ENCODE results near the gene TPD52L1. TPM values are rescaled to one million over a fixed set of nuclear protein-coding genes. Genes with fewer than 3 reads are reported as not detected.

TPD52L1 gene
- total and polyA plus RNA-seq, 2 experiments from 2014 or later = 22.8 to 24.0 TPM

DNA sequence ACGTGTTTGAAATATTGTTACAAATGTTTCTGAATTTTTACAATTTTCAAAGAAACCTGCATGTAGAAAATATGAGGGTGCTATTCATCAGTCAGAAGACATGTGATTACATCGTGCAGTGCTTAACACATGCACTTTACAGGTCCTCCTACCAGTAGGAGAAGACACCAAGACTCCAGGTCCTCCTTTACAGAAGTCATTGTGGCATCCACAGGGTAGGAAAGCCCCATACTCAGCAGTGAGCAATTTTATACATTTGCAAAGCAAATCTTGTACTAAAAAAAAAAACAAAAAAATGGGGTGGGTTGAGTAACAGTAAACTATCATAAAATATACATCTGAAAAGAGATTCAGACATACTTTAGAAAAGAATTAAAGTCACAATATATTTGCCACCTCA is 14.0 kb downstream of the TPD52L1 start:
- Histone ChIP-seq H3K9me2 (ENCODE audit: insufficient read depth) (peaks cover 9% of the 10 kb centered on the region; the same call in 1 of the 2 replicates), H2AFZ (no peak overlapping the region), H3K4me1 (ENCODE audit: insufficient read depth) (no peaks in the 10 kb centered on the region), H3F3A (replicated peaks; ENCODE audit: low read depth) (no peaks in the 10 kb centered on the region), H3K27me3 (ENCODE audit: insufficient read depth) (no peaks in the 10 kb centered on the region), H4K20me1 (replicated peaks; ENCODE audit: insufficient read depth) (no peaks in the 10 kb centered on the region), H3K4me2 (no peak overlapping the region), H3K36me3 (ENCODE audit: insufficient read depth) (no peaks in the 10 kb centered on the region), H3K4me3 (no peak overlapping the region), H3K79me2 (replicated peaks; ENCODE audit: insufficient read depth) (no peaks in the 10 kb centered on the region), H3K27ac (ENCODE audit: low read depth) (no peak overlapping the region)
- DNase-seq (ENCODE audit: low spot score) = no peak
- no peak for TF ChIP-seq EZH2 (IDR thresholded peaks at IDR 0.05; ENCODE audit: low read depth, unreplicated experiment)
- Mint-ChIP-seq H3K27me3 (ENCODE audit: insufficient read depth, low read depth, poor library complexity) (no peaks in the 10 kb centered on the region), H3K27ac (no peak overlapping the region), H3K36me3 (ENCODE audit: low read depth) (no peaks in the 10 kb centered on the region), H3K4me1 (no peaks in the 10 kb centered on the region), H3K4me3 (no peak overlapping the region), H3K9me3 (no peaks in the 10 kb centered on the region)
- no peak for ATAC-seq

DNA sequence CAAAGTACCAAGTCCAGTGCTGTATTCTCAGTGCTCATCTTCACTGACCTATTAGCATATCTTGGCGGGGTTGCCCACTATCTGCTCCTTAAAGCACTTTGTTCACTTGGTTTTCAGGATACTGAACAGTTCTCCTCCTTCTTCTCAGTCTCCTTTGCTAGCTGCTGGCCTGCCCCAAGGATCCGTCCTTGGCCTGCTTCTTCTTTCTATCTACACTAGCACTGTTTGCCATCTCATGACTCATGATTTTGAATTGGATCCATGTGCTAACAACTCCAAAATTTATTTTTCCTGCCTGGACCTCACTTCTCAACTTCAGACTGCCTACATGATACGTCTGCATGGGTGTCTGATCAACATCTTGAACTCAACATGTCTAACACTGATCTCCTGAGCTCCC is 15.5 kb downstream of the TPD52L1 start:
- Mint-ChIP-seq H3K9me3 (no peaks in the 10 kb centered on the region), H3K27ac (no peak overlapping the region), H3K36me3 (ENCODE audit: low read depth) (no peaks in the 10 kb centered on the region), H3K27me3 (ENCODE audit: insufficient read depth, low read depth, poor library complexity) (peaks cover 2% of the 10 kb centered on the region), H3K4me3 (no peak overlapping the region), H3K4me1 (no peaks in the 10 kb centered on the region; the same call in 2 of the 3 replicates)
- H3K27ac ChIP-seq (ENCODE audit: low read depth) = no peak overlapping the region
- peaks cover 13% of the 10 kb centered on the region; the same call in 1 of the 2 replicates for H3K9me2 ChIP-seq (ENCODE audit: insufficient read depth)
- H2AFZ ChIP-seq = no peak overlapping the region
- no peak for DNase-seq (ENCODE audit: low spot score)
- no peaks in the 10 kb centered on the region for H3K36me3 ChIP-seq (ENCODE audit: insufficient read depth)
- TF ChIP-seq NANOG (IDR thresholded peaks at IDR 0.05; ENCODE audit: borderline replicate concordance) (no peak), EZH2 (IDR thresholded peaks at IDR 0.05; ENCODE audit: low read depth, unreplicated experiment) (no peak), CREB1 (CRISPR knock-in tag; IDR thresholded peaks at IDR 0.05; ENCODE audit: low read depth) (no peak), ZNF331 (CRISPR knock-in tag; IDR thresholded peaks at IDR 0.05; ENCODE audit: low read depth) (no peak), ZNF114 (CRISPR knock-in tag; IDR thresholded peaks at IDR 0.05) (no peak)
- TF ChIP-seq, protein P1, sequence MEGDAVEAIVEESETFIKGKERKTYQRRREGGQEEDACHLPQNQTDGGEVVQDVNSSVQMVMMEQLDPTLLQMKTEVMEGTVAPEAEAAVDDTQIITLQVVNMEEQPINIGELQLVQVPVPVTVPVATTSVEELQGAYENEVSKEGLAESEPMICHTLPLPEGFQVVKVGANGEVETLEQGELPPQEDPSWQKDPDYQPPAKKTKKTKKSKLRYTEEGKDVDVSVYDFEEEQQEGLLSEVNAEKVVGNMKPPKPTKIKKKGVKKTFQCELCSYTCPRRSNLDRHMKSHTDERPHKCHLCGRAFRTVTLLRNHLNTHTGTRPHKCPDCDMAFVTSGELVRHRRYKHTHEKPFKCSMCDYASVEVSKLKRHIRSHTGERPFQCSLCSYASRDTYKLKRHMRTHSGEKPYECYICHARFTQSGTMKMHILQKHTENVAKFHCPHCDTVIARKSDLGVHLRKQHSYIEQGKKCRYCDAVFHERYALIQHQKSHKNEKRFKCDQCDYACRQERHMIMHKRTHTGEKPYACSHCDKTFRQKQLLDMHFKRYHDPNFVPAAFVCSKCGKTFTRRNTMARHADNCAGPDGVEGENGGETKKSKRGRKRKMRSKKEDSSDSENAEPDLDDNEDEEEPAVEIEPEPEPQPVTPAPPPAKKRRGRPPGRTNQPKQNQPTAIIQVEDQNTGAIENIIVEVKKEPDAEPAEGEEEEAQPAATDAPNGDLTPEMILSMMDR (conservative IDR thresholded peaks at IDR 0.05; ENCODE audit: low read depth in 2 of 2) = no peak
- no peaks in the 10 kb centered on the region for H3K4me1 ChIP-seq (ENCODE audit: insufficient read depth)
- H4K20me1 ChIP-seq (replicated peaks; ENCODE audit: insufficient read depth) = no peaks in the 10 kb centered on the region
- no peak overlapping the region for H3K4me3 ChIP-seq
- H3K27me3 ChIP-seq (ENCODE audit: insufficient read depth) = no peaks in the 10 kb centered on the region
- H3K79me2 ChIP-seq (replicated peaks; ENCODE audit: insufficient read depth) = no peaks in the 10 kb centered on the region
- H3F3A ChIP-seq (replicated peaks; ENCODE audit: low read depth) = no peaks in the 10 kb centered on the region
- ATAC-seq = no peak
- no peak overlapping the region for H3K4me2 ChIP-seq

DNA sequence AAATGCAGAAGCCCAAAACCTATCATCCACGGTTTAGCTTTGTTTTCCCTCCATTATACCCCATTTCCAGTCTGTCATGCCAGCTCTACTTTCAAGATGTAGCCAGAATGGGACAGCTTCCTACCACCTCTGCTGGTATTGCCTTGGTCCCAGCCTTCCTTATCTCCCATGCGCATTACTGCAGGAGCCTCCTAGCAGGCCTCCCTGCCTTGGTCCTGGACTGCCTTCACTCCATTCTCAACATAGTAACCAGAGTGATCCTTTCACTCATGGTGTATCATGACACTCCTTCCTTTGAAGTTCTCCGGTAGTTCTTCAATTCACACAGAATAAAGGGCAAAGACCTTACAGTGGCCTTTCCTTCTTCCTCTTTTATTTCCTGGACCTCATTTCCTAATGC is 15.9 kb downstream of the TPD52L1 start:
- ATAC-seq (no peak), DNase-seq (ENCODE audit: low spot score) (no peak)
- Mint-ChIP-seq H3K4me1 (no peaks in the 10 kb centered on the region; the same call in 1 of the 3 replicates), H3K27ac (no peak overlapping the region), H3K36me3 (ENCODE audit: low read depth) (no peaks in the 10 kb centered on the region), H3K4me3 (no peak overlapping the region), H3K9me3 (no peaks in the 10 kb centered on the region), H3K27me3 (ENCODE audit: insufficient read depth, low read depth, poor library complexity) (peaks cover 2% of the 10 kb centered on the region)
- peaks cover 13% of the 10 kb centered on the region; the same call in 1 of the 2 replicates for H3K9me2 ChIP-seq (ENCODE audit: insufficient read depth)
- no peaks in the 10 kb centered on the region for H3K79me2 ChIP-seq (replicated peaks; ENCODE audit: insufficient read depth)
- H3K4me1 ChIP-seq (ENCODE audit: insufficient read depth) = no peaks in the 10 kb centered on the region
- H3K4me3 ChIP-seq = no peak overlapping the region
- no peak overlapping the region for H2AFZ ChIP-seq
- no peak overlapping the region for H3K4me2 ChIP-seq
- no peaks in the 10 kb centered on the region for H3F3A ChIP-seq (replicated peaks; ENCODE audit: low read depth)
- TF ChIP-seq, protein P2, sequence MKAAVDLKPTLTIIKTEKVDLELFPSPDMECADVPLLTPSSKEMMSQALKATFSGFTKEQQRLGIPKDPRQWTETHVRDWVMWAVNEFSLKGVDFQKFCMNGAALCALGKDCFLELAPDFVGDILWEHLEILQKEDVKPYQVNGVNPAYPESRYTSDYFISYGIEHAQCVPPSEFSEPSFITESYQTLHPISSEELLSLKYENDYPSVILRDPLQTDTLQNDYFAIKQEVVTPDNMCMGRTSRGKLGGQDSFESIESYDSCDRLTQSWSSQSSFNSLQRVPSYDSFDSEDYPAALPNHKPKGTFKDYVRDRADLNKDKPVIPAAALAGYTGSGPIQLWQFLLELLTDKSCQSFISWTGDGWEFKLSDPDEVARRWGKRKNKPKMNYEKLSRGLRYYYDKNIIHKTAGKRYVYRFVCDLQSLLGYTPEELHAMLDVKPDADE (IDR thresholded peaks at IDR 0.05) = no peak
- no peak for TF ChIP-seq POLR2AphosphoS5 (IDR thresholded peaks at IDR 0.05; ENCODE audit: low read depth)
- no peak for TF ChIP-seq STAT1 (IDR thresholded peaks at IDR 0.05; ENCODE audit: unreplicated experiment)
- TF ChIP-seq, protein P3, sequence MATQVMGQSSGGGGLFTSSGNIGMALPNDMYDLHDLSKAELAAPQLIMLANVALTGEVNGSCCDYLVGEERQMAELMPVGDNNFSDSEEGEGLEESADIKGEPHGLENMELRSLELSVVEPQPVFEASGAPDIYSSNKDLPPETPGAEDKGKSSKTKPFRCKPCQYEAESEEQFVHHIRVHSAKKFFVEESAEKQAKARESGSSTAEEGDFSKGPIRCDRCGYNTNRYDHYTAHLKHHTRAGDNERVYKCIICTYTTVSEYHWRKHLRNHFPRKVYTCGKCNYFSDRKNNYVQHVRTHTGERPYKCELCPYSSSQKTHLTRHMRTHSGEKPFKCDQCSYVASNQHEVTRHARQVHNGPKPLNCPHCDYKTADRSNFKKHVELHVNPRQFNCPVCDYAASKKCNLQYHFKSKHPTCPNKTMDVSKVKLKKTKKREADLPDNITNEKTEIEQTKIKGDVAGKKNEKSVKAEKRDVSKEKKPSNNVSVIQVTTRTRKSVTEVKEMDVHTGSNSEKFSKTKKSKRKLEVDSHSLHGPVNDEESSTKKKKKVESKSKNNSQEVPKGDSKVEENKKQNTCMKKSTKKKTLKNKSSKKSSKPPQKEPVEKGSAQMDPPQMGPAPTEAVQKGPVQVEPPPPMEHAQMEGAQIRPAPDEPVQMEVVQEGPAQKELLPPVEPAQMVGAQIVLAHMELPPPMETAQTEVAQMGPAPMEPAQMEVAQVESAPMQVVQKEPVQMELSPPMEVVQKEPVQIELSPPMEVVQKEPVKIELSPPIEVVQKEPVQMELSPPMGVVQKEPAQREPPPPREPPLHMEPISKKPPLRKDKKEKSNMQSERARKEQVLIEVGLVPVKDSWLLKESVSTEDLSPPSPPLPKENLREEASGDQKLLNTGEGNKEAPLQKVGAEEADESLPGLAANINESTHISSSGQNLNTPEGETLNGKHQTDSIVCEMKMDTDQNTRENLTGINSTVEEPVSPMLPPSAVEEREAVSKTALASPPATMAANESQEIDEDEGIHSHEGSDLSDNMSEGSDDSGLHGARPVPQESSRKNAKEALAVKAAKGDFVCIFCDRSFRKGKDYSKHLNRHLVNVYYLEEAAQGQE (IDR thresholded peaks at IDR 0.05; ENCODE audit: unreplicated experiment) = no peak
- no peak for TF ChIP-seq ZNF114 (CRISPR knock-in tag; IDR thresholded peaks at IDR 0.05)
- no peak for TF ChIP-seq EZH2 (IDR thresholded peaks at IDR 0.05; ENCODE audit: low read depth, unreplicated experiment)
- TF ChIP-seq NANOG (IDR thresholded peaks at IDR 0.05; ENCODE audit: borderline replicate concordance) = no peak
- no peak for TF ChIP-seq CREB1 (CRISPR knock-in tag; IDR thresholded peaks at IDR 0.05; ENCODE audit: low read depth)
- TF ChIP-seq, protein P1 (conservative IDR thresholded peaks at IDR 0.05; ENCODE audit: low read depth in 2 of 2) = no peak
- no peaks in the 10 kb centered on the region for H3K27me3 ChIP-seq (ENCODE audit: insufficient read depth)
- H4K20me1 ChIP-seq (replicated peaks; ENCODE audit: insufficient read depth) = no peaks in the 10 kb centered on the region
- H3K27ac ChIP-seq (ENCODE audit: low read depth) = no peak overlapping the region
- no peaks in the 10 kb centered on the region for H3K36me3 ChIP-seq (ENCODE audit: insufficient read depth)

Data from GM23338 (cell line).